ENCODE results near the gene CAV2.

Gene CAV2

DNA sequence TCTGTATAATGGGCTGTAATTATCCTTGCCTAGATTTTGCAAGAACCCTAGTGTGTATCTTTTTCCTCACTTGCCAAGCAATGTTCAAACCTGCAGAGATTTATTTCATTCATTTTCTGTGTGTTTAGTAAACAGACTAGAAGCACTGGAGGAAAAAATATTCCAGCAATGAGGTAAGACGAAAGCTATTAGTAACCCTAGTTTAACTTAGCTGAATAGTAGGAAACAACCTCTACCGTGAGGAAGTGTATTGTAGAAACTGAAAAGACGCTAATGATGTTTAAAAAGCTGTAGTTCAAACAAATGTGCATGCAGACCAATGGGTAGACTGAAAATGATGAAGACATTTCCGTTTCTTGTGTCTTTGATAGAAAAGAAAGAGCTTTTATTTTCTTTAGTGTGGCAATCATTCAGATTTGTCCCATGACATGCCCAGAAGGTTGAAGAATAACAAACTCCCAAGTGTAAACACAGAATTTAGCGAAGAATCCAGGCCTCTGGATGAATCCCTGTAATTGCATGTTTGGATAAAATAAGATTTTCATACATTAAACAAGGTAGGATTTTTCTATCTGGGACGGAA, 46.0 kb downstream of the CAV2 start:
- no peaks in the 10 kb centered on the region for H3K9me3 Mint-ChIP-seq
- H3K27ac Mint-ChIP-seq (ENCODE audit: low read depth), result no peak overlapping the region
- H3K27me3 Mint-ChIP-seq, result peaks cover 11% of the 10 kb centered on the region
- H3K4me1 Mint-ChIP-seq, result no peaks in the 10 kb centered on the region
- no peaks in the 10 kb centered on the region for H3K36me3 Mint-ChIP-seq (ENCODE audit: insufficient read depth)
- no peak overlapping the region for H3K4me3 Mint-ChIP-seq
- DNase-seq (ENCODE audit: low spot score in 2 of 2), result no peak
- no peak for ATAC-seq (replicated peaks; ENCODE audit: extremely low read depth, poor library complexity, severe bottlenecking)

DNA sequence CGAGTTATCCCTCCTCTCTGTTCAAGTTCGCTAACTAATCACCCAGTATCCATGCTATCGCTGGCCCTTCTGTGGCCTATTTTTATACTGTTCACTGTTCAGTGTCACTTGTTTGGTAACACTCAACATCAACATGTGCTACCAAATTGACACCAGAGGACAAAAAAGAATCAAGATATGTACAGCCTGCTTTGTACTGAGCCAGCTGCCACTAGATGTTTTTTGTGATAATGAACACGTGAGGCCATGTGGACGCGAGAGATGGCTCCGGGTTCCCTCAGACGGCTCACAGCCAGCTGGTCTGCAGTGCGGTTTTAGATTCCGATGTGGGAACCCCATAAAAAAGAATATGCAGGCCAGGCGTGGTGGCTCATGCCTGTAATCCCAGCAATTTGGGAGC, 46.5 kb downstream of the CAV2 start:
- H3K9me3 Mint-ChIP-seq, result no peaks in the 10 kb centered on the region
- H3K4me1 Mint-ChIP-seq, result no peaks in the 10 kb centered on the region
- H3K27ac Mint-ChIP-seq (ENCODE audit: low read depth), result no peak overlapping the region
- ATAC-seq (replicated peaks; ENCODE audit: extremely low read depth, poor library complexity, severe bottlenecking) (no peak), DNase-seq (ENCODE audit: low spot score in 2 of 2) (no peak)
- no peak overlapping the region for H3K4me3 Mint-ChIP-seq
- no peaks in the 10 kb centered on the region for H3K36me3 Mint-ChIP-seq (ENCODE audit: insufficient read depth)
- peaks cover 11% of the 10 kb centered on the region for H3K27me3 Mint-ChIP-seq

DNA sequence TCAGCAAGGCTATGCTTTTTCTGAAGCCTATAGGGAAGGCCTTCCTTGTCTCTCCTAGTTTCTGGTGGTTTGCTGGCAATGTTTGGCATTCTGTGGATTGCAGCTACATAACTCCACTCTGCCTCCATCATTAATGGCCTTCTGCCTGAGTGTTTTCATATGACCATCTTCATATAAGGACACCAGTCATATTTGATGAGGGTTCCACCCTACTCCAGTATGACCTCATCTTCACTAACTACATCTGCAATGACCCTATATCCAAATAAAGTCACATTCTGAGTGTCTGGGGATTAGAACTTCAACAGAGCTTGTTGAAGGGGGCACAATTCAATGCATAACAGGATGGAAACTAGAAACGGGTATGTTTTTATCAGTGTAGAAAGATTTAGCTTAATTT, 47.4 kb downstream of the CAV2 start:
- Mint-ChIP-seq H3K4me1 (no peaks in the 10 kb centered on the region), H3K4me3 (no peak overlapping the region), H3K27me3 (peaks cover 11% of the 10 kb centered on the region), H3K9me3 (no peaks in the 10 kb centered on the region), H3K27ac (ENCODE audit: low read depth) (no peak overlapping the region), H3K36me3 (ENCODE audit: insufficient read depth) (no peaks in the 10 kb centered on the region)
- DNase-seq (ENCODE audit: low spot score in 2 of 2) (no peak), ATAC-seq (replicated peaks; ENCODE audit: extremely low read depth, poor library complexity, severe bottlenecking) (no peak)

DNA sequence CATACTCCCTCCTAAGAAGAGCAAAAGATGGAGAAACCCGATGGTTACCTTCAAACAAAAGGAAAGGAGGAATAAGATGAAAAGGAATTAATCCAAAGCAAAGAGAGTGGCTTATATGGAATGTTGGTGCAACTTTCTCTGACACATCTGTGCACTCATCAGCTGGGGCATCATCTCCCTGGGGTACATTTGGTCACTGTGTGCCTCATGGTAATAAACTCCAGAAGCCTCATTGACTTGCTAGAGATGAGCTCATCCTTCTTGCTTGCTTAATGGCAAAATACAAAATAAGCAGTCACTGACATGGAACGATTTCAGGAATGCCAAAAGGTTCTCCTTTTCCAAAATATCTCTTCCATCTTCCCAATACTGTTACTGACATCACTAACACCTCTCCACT, 47.8 kb downstream of the CAV2 start:
- H3K4me1 Mint-ChIP-seq, result no peaks in the 10 kb centered on the region
- H3K9me3 Mint-ChIP-seq, result no peaks in the 10 kb centered on the region
- DNase-seq (ENCODE audit: low spot score in 2 of 2) (no peak), ATAC-seq (replicated peaks; ENCODE audit: extremely low read depth, poor library complexity, severe bottlenecking) (no peak)
- H3K27me3 Mint-ChIP-seq, result peaks cover 11% of the 10 kb centered on the region
- no peak overlapping the region for H3K4me3 Mint-ChIP-seq
- H3K36me3 Mint-ChIP-seq (ENCODE audit: insufficient read depth), result no peaks in the 10 kb centered on the region
- no peak overlapping the region for H3K27ac Mint-ChIP-seq (ENCODE audit: low read depth)

DNA sequence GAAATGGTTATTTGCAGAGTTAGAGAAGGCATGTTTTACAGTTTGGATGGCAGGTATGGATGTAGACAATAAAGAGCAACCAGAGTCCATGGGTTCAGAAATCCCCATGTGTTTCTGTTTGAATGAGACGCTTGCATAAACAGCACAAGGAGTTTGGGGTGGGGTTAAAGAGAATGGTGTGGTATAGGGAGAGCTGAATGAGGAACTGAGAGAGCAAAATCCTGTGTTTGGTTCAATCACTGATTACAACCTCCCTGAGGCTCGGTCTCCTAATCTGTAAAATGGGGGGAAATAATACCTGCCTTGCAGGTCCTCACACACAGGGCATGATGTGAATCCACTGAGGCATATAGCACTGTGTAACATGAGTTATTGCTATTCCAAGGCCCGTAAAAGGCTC, 49.0 kb downstream of the CAV2 start:
- no peak overlapping the region for H3K27ac Mint-ChIP-seq (ENCODE audit: low read depth)
- no peak for ATAC-seq (replicated peaks; ENCODE audit: extremely low read depth, poor library complexity, severe bottlenecking)
- DNase-seq (ENCODE audit: low spot score in 2 of 2), result no peak
- no peaks in the 10 kb centered on the region for H3K36me3 Mint-ChIP-seq (ENCODE audit: insufficient read depth)
- no peaks in the 10 kb centered on the region for H3K9me3 Mint-ChIP-seq
- H3K4me1 Mint-ChIP-seq, result no peaks in the 10 kb centered on the region
- no peak overlapping the region for H3K4me3 Mint-ChIP-seq
- peaks cover 13% of the 10 kb centered on the region for H3K27me3 Mint-ChIP-seq

DNA sequence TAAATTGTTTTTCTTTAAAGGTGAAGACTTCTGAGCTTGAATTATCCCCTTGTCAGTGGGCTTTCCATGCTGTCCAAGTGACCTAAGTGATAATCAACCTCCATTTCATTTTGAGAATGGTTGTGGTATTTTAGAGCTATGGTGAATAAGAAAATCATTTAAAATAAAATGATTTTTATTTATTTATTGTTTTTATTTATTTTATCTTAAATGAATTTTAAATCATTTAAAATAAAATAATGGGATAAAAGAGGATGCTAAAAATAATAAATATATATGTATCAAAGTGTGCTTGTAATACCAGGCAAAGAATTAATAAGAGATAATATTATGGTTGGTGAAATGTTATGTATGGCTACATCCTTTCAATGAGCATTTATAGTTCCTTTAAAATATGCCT, 49.8 kb downstream of the CAV2 start:
- Mint-ChIP-seq H3K27ac (ENCODE audit: low read depth) (no peak overlapping the region), H3K4me1 (no peaks in the 10 kb centered on the region), H3K9me3 (no peaks in the 10 kb centered on the region), H3K27me3 (peaks cover 21% of the 10 kb centered on the region), H3K36me3 (ENCODE audit: insufficient read depth) (no peaks in the 10 kb centered on the region), H3K4me3 (no peak overlapping the region)
- ATAC-seq (replicated peaks; ENCODE audit: extremely low read depth, poor library complexity, severe bottlenecking), result no peak
- DNase-seq (ENCODE audit: low spot score in 2 of 2), result no peak

DNA sequence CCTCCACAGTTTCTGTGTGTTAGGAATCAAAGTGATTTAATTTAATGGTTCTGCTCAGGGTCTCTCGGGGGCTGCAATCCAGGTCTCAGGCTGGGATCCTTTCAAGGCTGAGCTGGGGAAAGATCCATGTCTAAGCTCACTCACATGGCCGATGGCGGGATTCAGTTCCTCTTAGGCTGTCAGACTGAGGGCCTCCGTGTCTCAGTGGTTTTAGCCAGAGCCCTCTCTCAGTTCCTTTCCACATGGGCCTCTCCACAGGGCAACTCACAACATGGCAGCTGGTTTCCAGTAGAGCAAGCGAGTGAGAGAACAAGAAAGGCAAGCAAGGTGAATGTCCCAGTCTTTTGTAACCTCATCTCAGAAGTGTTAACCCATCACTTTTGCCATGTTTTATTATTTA, 52.2 kb downstream of the CAV2 start:
- H3K4me1 Mint-ChIP-seq, result no peaks in the 10 kb centered on the region
- H3K27me3 Mint-ChIP-seq, result peaks cover 22% of the 10 kb centered on the region
- no peak for DNase-seq (ENCODE audit: low spot score in 2 of 2)
- H3K27ac Mint-ChIP-seq (ENCODE audit: low read depth), result no peak overlapping the region
- no peak overlapping the region for H3K4me3 Mint-ChIP-seq
- H3K36me3 Mint-ChIP-seq (ENCODE audit: insufficient read depth), result no peaks in the 10 kb centered on the region
- ATAC-seq (replicated peaks; ENCODE audit: extremely low read depth, poor library complexity, severe bottlenecking), result no peak
- H3K9me3 Mint-ChIP-seq, result no peaks in the 10 kb centered on the region

DNA sequence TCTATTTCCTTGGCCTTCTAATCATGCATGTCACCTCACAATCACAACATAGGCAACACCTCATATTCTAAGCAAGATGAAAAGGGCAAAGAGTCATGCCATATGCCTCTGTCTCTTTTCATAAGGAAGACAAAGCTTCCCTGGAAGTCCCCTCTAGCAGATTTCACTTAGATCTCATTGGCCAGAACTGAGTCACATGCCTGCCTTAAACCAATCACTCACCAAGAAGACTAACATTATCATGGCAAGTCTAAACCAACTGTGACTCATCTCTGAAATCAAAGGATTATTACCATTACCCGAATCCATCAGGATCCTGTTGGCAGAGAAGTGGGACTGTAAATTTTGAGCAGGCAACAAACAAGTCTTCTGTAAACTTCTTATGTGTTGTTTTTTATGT, 53.1 kb downstream of the CAV2 start:
- no peak for ATAC-seq (replicated peaks; ENCODE audit: extremely low read depth, poor library complexity, severe bottlenecking)
- Mint-ChIP-seq H3K27ac (ENCODE audit: low read depth) (no peak overlapping the region), H3K9me3 (no peaks in the 10 kb centered on the region), H3K4me3 (no peak overlapping the region), H3K36me3 (ENCODE audit: insufficient read depth) (no peaks in the 10 kb centered on the region), H3K4me1 (no peaks in the 10 kb centered on the region), H3K27me3 (peaks cover 26% of the 10 kb centered on the region)
- no peak for DNase-seq (ENCODE audit: low spot score in 2 of 2)

DNA sequence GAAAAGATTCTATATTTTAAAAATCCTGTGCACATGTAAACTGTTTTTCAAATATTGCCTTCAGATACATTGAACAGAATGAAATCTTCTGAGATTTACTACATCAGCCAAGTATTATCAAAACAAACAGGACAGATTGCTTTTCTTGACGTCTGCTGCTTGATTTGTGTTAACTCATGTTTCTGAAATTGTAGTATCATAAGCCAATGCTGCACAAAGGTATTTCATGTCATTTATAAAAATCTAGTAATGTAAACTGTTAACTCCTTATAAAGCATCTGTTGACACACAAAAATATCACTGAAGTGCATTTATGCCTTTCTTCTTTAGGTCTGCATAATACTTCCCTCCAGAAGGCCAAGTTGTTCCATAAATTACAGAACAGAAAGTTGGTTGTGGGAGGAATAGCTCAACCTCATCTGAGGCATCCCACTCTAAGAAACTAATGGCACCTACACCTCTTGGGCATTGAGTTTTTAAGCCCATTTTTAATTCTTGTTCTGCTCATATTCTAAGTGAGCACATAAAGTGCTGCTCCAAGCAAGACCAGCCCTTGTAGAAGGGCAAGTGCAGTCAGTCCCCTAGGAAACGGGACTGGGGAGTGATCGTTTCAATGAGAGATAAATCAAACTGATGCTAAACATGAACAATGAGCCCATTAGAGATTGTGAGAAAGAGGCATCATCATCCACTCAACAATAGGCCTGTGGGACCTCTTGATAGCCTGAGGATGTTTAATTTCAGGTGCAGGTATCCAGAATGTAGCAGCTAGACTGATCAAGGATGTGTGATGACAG, 53.8 kb downstream of the CAV2 start:
- no peak for DNase-seq (ENCODE audit: low spot score in 2 of 2)
- no peaks in the 10 kb centered on the region for H3K9me3 Mint-ChIP-seq
- no peaks in the 10 kb centered on the region for H3K4me1 Mint-ChIP-seq
- H3K36me3 Mint-ChIP-seq (ENCODE audit: insufficient read depth), result no peaks in the 10 kb centered on the region
- H3K27me3 Mint-ChIP-seq, result peaks cover 34% of the 10 kb centered on the region
- no peak for ATAC-seq (replicated peaks; ENCODE audit: extremely low read depth, poor library complexity, severe bottlenecking)
- H3K27ac Mint-ChIP-seq (ENCODE audit: low read depth), result no peak overlapping the region
- no peak overlapping the region for H3K4me3 Mint-ChIP-seq

DNA sequence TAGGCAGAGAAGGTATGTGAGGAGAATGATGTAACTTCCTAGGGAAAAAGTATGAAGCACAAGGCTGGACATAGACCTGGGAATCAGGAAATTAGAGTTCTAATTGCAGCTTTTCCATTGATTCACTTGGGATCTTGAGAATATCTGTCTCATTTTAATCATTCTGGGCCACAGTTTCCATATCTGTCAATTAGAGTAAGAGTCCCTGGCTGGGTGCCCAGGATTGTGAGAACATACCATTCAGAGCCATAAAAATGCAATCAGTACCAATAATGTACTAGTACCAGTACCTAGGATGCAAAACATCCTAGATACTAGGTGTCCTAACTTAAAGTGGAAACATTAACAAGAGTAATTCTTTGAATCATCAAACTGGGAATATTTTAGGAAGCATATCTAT, 54.9 kb downstream of the CAV2 start:
- DNase-seq (ENCODE audit: low spot score in 2 of 2) (no peak), ATAC-seq (replicated peaks; ENCODE audit: extremely low read depth, poor library complexity, severe bottlenecking) (no peak)
- Mint-ChIP-seq H3K4me3 (no peak overlapping the region), H3K27me3 (peaks cover 40% of the 10 kb centered on the region), H3K36me3 (ENCODE audit: insufficient read depth) (no peaks in the 10 kb centered on the region), H3K4me1 (no peaks in the 10 kb centered on the region), H3K27ac (ENCODE audit: low read depth) (no peak overlapping the region), H3K9me3 (no peaks in the 10 kb centered on the region)

DNA sequence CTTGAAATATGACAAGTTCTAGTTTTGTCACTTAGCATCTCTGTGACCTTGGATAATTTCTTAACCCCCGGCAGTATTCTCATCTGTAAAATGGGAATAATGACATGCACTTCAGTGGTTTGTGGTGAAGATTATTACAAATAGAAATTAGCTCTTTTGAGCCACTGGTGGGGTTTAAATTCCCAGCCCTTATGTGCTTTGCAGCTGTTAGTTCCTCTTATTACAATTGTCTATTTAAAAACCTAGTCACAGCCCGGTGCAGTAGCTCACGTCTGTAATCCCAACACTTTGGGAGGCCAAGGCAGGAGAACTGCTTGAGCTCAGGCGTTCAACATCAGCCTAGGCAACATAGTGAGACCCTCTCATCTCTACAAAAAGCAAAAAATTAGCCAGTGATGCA, 55.4 kb downstream of the CAV2 start:
- peaks cover 45% of the 10 kb centered on the region for H3K27me3 Mint-ChIP-seq
- H3K4me1 Mint-ChIP-seq, result no peaks in the 10 kb centered on the region
- no peak overlapping the region for H3K27ac Mint-ChIP-seq (ENCODE audit: low read depth)
- H3K4me3 Mint-ChIP-seq, result no peak overlapping the region
- H3K36me3 Mint-ChIP-seq (ENCODE audit: insufficient read depth), result no peaks in the 10 kb centered on the region
- H3K9me3 Mint-ChIP-seq, result no peaks in the 10 kb centered on the region
- no peak for DNase-seq (ENCODE audit: low spot score in 2 of 2)
- no peak for ATAC-seq (replicated peaks; ENCODE audit: extremely low read depth, poor library complexity, severe bottlenecking)

DNA sequence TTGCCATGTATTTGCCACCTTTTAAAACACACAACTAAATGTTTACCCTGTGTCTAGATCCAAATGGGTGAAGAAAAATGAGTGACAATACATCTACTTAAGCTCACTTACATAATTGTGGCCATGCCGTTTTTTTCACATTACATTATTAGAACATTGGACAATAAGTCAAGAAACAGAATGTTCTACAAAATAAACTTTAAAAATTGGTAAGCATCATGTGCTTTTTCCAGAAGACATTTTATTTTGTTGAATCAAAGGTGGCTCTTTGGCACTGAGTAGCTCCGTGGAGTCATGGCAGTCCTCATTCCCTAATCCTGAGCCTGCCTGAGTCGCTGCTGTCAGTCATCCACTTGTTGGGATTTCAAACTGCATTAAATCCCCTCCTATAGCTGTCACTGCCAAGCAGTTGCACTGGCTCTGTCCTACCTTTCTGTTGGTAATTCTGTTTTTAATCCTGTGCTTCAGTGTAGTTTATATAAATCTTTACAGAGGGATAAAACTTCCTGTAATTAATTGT, 57.6 kb downstream of the CAV2 start:
- no peak overlapping the region for H3K27ac Mint-ChIP-seq (ENCODE audit: low read depth)
- peaks cover 61% of the 10 kb centered on the region for H3K27me3 Mint-ChIP-seq
- DNase-seq (ENCODE audit: low spot score in 2 of 2) (no peak), ATAC-seq (replicated peaks; ENCODE audit: extremely low read depth, poor library complexity, severe bottlenecking) (no peak)
- no peaks in the 10 kb centered on the region for H3K36me3 Mint-ChIP-seq (ENCODE audit: insufficient read depth)
- H3K4me3 Mint-ChIP-seq, result no peak overlapping the region
- no peaks in the 10 kb centered on the region for H3K9me3 Mint-ChIP-seq
- no peaks in the 10 kb centered on the region for H3K4me1 Mint-ChIP-seq

DNA sequence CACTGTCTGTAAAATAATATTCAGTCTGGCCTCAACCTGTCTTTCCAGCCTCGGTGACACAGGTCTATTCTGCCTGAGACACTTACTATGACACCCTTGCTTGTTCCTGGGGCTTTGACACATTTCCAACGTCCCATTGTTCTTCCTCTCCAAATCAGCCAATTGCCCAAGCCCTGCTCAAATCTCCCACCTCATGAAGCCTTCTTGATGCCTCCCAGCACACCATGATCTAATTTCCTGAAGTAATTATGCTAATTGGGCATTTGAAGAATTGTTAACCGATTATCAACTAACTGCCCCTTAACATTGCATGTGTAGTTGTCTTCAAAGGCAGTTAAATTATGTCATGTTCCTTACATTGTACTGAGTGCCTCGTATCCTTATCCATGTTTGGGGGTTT, 58.4 kb downstream of the CAV2 start:
- Mint-ChIP-seq H3K9me3 (no peaks in the 10 kb centered on the region), H3K27me3 (peaks cover 69% of the 10 kb centered on the region)
- ATAC-seq (replicated peaks; ENCODE audit: extremely low read depth, poor library complexity, severe bottlenecking), result no peak

More for the DNA sequence above, 58.4 kb downstream of the CAV2 start:
- Mint-ChIP-seq H3K4me3 (no peak overlapping the region), H3K27ac (ENCODE audit: low read depth) (no peak overlapping the region), H3K36me3 (ENCODE audit: insufficient read depth) (no peaks in the 10 kb centered on the region), H3K4me1 (no peaks in the 10 kb centered on the region)
- DNase-seq (ENCODE audit: low spot score in 2 of 2), result no peak
